NCI-H1436 (cell line): Measurements from ENCODE around the gene WBP2NL.

Experiments used
- DNase-seq: peaks from one replicate; lab custom pipeline; 2025; lab: John Stamatoyannopoulos, UW

The WBP2NL gene

DNA sequence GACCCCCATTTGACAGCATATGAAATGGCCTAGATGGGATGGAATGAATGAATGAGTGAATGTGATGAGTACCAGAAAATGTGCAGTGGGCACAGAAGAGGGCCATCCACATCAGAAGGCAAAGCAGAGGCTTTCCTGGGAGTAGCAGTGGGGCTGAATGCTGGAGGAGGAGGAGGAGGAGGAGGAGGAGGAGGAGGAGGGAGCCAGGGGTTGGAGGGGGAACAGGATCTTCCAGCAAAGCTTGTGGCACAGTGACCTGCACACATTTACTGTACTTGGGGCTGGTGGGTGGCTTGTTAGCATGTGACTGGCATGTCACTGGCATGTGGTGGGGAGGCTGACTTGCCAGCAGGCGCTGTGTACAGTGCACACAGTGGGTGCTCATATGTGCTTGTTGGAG, 19.9 kb upstream of the WBP2NL start:
- DNase-seq, result no peak

- no peak for DNase-seq
Measured at GRCh38 chr22:41979423-41980250, 19.0 kb upstream of the WBP2NL start.

- no peak for DNase-seq
Measured at GRCh38 chr22:41982865-41983264, 15.7 kb upstream of the WBP2NL start.

DNA sequence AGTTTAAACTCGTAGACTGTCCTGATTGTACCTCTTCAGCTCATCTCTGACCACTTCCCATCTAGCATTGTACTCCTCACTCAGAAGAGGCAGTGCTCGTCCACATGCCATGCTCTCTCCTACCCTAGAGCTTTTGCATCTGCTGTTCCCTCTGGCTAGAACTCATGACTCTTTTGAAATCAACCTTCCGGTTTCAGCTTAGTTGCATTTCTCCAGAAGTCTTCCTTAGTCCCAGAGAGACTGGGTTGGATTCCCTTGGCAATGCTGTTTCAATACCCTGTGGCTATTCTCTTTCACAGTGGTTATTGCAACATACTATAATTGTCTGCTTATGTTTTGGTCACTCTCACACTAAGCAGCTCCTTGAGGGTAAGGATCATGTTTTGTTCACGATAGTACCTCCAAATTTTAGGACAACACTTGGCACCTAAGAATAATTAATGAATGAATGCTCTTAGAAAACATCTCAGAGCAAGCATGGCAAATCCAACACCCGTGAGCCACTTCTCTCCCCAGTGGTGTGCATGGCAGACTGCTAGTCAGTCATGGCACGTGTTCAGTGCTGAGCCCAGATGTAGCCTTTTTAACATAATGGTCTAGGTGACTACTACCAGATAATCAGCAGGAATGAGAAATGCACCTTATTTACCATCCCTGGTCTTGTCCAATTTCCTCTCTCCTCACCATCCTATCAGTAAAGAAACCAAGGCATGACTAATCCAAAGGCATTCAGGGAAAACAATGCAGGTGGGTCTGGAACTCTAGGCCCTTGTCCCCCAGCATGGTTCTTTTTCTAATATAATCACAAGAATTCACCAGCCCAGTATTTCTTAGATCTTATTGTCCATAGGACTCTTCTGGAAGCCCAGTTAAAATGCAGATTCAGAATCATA, 14.8 kb upstream of the WBP2NL start:
- DNase-seq, result no peak

- DNase-seq, result no peak
Measured at GRCh38 chr22:41987276-41987675, 11.3 kb upstream of the WBP2NL start.

DNA sequence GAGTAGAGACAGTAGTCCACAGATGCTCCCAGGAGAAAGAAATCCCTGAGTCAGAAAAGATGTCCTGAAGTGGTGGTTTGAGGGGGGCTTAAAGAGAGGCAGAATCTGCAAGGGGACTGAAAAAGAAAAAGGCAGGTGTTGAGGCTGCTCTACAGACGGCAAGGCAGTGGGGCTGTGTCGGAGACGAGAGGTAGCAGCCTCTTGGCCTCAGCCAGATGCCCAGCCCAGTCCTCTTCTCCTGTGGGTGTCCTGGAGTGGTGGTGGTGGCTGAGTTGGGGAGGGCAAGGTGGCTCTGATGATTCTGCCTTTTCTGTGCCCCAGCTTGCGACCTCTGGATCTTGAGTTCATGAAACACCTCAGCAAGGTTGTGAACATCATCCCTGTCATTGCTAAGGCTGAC, 9.3 kb upstream of the WBP2NL start:
- no peak for DNase-seq

DNA sequence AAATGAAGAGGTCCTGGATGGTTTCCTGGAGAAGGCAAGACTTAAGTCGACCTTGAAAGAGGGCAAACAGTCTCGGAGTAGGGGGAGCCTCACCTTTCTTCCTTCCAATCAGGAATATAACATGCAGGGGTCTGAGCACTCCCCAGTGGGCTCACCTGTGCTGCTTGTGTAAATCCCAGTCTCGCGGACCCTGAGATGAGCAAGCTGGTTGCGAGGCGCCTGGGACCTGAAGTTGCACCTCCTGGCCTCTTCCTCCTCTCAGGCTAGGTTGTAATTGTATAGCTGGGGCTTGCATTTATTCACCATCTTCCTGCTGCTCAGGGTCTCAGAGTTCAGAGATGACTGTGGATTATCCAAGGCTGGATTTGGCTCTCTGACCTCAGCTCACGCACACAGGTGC, 7.5 kb upstream of the WBP2NL start:
- no peak for DNase-seq

GRCh38 chr22:41992496-41992895, 6.1 kb upstream of the WBP2NL start:
- DNase-seq, result no peak

GRCh38 chr22:41995211-41995610, 3.4 kb upstream of the WBP2NL start:
- DNase-seq, result no peak

GRCh38 chr22:41996826-41997225, 1.8 kb upstream of the WBP2NL start:
- no peak for DNase-seq

GRCh38 chr22:42000466-42000865, 1.9 kb downstream of the WBP2NL start:
- DNase-seq, result no peak

GRCh38 chr22:42001121-42001520, 2.5 kb downstream of the WBP2NL start:
- no peak for DNase-seq

GRCh38 chr22:42001706-42002105, 3.1 kb downstream of the WBP2NL start:
- DNase-seq, result no peak

DNA sequence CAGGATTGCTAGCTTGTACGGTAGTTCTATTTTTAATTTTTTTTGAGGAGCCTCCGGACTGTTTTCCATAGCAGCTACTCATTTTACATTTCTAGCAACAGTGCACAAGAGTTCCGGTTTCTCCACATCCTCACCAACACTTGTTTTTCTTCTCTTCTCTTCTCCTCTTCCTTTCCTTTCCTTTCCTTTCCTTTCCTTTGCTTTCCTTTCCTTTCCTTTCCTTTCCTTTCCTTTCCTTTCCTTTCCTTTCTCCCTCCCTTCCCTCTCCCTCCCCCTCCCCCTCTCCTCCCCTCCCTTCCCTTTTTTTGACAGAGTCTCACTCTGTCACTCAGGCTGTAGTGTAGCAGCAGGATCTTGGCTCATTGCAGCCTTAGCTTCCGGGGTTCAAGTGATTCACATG, 9.3 kb downstream of the WBP2NL start:
- no peak for DNase-seq

- DNase-seq, result no peak
Measured at GRCh38 chr22:42010778-42011177, 12.2 kb downstream of the WBP2NL start.

- DNase-seq, result no peak
Measured at GRCh38 chr22:42013385-42013784, 14.8 kb downstream of the WBP2NL start.

DNA sequence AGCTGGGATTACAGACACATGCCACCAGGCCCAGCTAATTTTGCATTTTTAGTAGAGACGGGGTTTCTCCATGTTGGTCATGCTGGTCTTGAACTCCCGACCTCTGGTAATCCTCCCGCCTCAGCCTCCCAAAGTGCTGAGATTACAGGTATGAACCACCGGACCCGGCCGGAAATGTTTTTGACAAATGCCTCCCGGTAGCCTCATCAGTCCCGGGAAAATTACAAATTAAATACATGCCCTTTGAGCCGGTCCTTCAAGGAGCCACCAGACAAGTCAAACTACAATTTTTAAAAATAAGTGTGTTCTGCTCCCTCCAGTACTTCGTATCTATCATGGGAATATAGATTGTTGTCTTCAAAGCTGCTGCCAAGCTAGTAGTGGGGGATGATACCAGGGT, 17.5 kb downstream of the WBP2NL start:
- no peak for DNase-seq

GRCh38 chr22:42018224-42018623, 19.6 kb downstream of the WBP2NL start:
- no peak for DNase-seq

DNA sequence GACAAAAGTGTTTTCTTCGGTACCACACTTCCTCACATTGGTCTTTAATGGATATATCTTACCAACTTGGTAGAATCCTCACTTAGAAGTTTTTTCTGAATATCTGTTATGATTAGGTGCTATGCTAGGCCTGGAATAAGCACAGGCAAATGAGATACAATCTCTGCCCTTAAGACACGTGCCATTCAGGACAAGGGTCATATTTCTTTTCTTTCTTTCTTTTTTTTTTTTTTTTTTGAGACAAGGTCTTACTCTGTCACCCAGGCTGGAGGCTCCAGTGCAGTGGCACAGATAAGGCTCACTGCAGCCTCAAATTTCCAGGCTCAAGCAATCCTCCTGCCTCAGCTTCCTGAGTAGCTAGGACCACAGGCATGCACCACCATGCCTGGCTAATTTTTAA, 23.0 kb downstream of the WBP2NL start:
- DNase-seq, result no peak

GRCh38 chr22:42022162-42022847, 23.7 kb downstream of the WBP2NL start:
- DNase-seq, result no peak

GRCh38 chr22:42025421-42025820, 26.8 kb downstream of the WBP2NL start:
- no peak for DNase-seq

- no peak for DNase-seq
Measured at GRCh38 chr22:42026705-42027104, 28.1 kb downstream of the WBP2NL start.
